Neural progenitor cell (in vitro differentiated cells): ENCODE measurements around the gene CDK8. TPM values are rescaled to one million over a fixed set of nuclear protein-coding genes. Genes with fewer than 3 reads are reported as not detected.

Source experiments
- DNase-seq: peaks from one replicate; pipeline ENCODE4 v3.0.0-alpha.2; 2016; ENCODE audit warnings: low spot score
- H2AFZ ChIP-seq: fragments of 200-600 bp; sonication (generic); replicated peaks from 2 replicates; pipeline ENCODE4 v1.6.1; 2016; ENCODE audit warnings: antibody characterized with exemption
- H3F3A ChIP-seq: fragments of 200-600 bp; sonication (generic); 2 replicates; pipeline ENCODE4 v1.6.1; 2016; ENCODE audit warnings: antibody characterized with exemption, low read depth
- H3K27ac ChIP-seq: fragments of 200-600 bp; sonication (generic); 2 replicates; pipeline ENCODE4 v1.5.1; 2016; ENCODE audit warnings: mild to moderate bottlenecking
- H3K27me3 ChIP-seq: fragments of 200-600 bp; sonication (generic); 2 replicates; pipeline ENCODE4 v1.6.1; 2016; ENCODE audit warnings: mild to moderate bottlenecking, moderate library complexity
- H3K36me3 ChIP-seq: fragments of 200-600 bp; sonication (generic); 2 replicates; pipeline ENCODE4 v1.5.1; 2016
- H3K4me1 ChIP-seq: fragments of 200-600 bp; sonication (generic); 2 replicates; pipeline ENCODE4 v1.6.1; 2016; ENCODE audit warnings: mixed run types
- H3K4me2 ChIP-seq: fragments of 200-600 bp; sonication (generic); 2 replicates; pipeline ENCODE4 v1.6.1; 2016
- H3K4me3 ChIP-seq: fragments of 200-600 bp; sonication (generic); 2 replicates; pipeline ENCODE4 v1.5.1; 2016
- H3K79me2 ChIP-seq: fragments of 200-600 bp; sonication (generic); 2 replicates; pipeline ENCODE4 v1.6.1; 2016; ENCODE audit warnings: low read depth
- H3K9ac ChIP-seq: fragments of 200-600 bp; sonication (generic); 2 replicates; pipeline ENCODE4 v1.6.1; 2016
- H3K9me3 ChIP-seq: fragments of 200-600 bp; sonication (generic); 2 replicates; pipeline ENCODE4 v1.5.1; 2016; ENCODE audit warnings: low read depth
- H4K20me1 ChIP-seq: fragments of 200-600 bp; sonication (generic); 2 replicates; pipeline ENCODE4 v1.6.1; 2016; ENCODE audit warnings: low read depth
- H3K27ac Mint-ChIP-seq: 3 replicates; pipeline ENCODE4 v1.8.0; 2021; ENCODE audit warnings: mixed read lengths
- H3K27me3 Mint-ChIP-seq: 2 replicates; pipeline ENCODE4 v1.8.0; 2022; ENCODE audit warnings: low read depth, mild to moderate bottlenecking, inconsistent platforms, moderate library complexity, mixed read lengths; ENCODE audit not compliant: insufficient read depth
- H3K36me3 Mint-ChIP-seq: 3 replicates; pipeline ENCODE4 v1.8.0; 2021; ENCODE audit warnings: mixed read lengths
- H3K4me1 Mint-ChIP-seq: 3 replicates; pipeline ENCODE4 v1.8.0; 2021; ENCODE audit warnings: mixed read lengths
- H3K4me3 Mint-ChIP-seq: 3 replicates; pipeline ENCODE4 v1.8.0; 2021; ENCODE audit warnings: mild to moderate bottlenecking, moderate library complexity, mixed read lengths
- H3K9me3 Mint-ChIP-seq: 3 replicates; pipeline ENCODE4 v1.8.0; 2020; ENCODE audit warnings: mixed read lengths
- CTCF ChIP-seq: fragments of 200-600 bp; sonication (generic); IDR thresholded peaks from 2 replicates; pipeline ENCODE4 v1.5.1; 2017; ENCODE audit warnings: antibody characterized with exemption, mild to moderate bottlenecking
- EZH2 ChIP-seq: fragments of 200-600 bp; sonication (generic); IDR thresholded peaks from 2 replicates; pipeline ENCODE4 v1.6.1; 2017; ENCODE audit warnings: antibody characterized with exemption, mild to moderate bottlenecking, moderate library complexity
- EZH2phosphoT487 ChIP-seq: fragments of 200-600 bp; sonication (generic); IDR thresholded peaks from 2 replicates; pipeline ENCODE4 v1.6.1; 2017; ENCODE audit warnings: antibody characterized with exemption
- total RNA-seq: library from RNA; depleted of rRNA; stranded (reverse); fragments of >200 nt; gene quantifications from 2 replicates; pipeline ENCODE4 v1.2.3, GENCODE V29; 2015; ENCODE audit warnings: low replicate concordance

Gene CDK8
- total RNA-seq, 1 donor from 2014 or later = 69.3 TPM

- Histone ChIP-seq H3K4me2 (no peak overlapping the region), H4K20me1 (no peaks in the 10 kb centered on the region), H3K4me1 (no peaks in the 10 kb centered on the region), H3K79me2 (peaks cover 15% of the 10 kb centered on the region), H2AFZ (no peak overlapping the region), H3K9ac (no peak overlapping the region), H3K9me3 (no peaks in the 10 kb centered on the region), H3F3A (no peaks in the 10 kb centered on the region), H3K27ac (no peak overlapping the region), H3K27me3 (no peaks in the 10 kb centered on the region), H3K36me3 (peaks cover 13% of the 10 kb centered on the region), H3K4me3 (no peak overlapping the region)
- Mint-ChIP-seq H3K4me1 (no peaks in the 10 kb centered on the region), H3K27me3 (no peaks in the 10 kb centered on the region), H3K27ac (no peak overlapping the region), H3K4me3 (no peak overlapping the region), H3K9me3 (no peaks in the 10 kb centered on the region), H3K36me3 (peaks cover 4% of the 10 kb centered on the region)
- TF ChIP-seq EZH2phosphoT487 (no peak), EZH2 (no peak), CTCF (no peak)
- no peak for DNase-seq
Observed at GRCh38 chr13:26344980-26345379, 91.1 kb downstream of the CDK8 start.

- DNase-seq = no peak
- Mint-ChIP-seq H3K9me3 (no peaks in the 10 kb centered on the region), H3K27ac (no peak overlapping the region), H3K4me1 (no peaks in the 10 kb centered on the region), H3K36me3 (peaks cover 5% of the 10 kb centered on the region), H3K27me3 (no peaks in the 10 kb centered on the region), H3K4me3 (no peak overlapping the region)
- H3K36me3 ChIP-seq = peaks cover 18% of the 10 kb centered on the region
- H3K4me3 ChIP-seq = no peak overlapping the region
- TF ChIP-seq CTCF (no peak), EZH2 (no peak), EZH2phosphoT487 (no peak)
- no peaks in the 10 kb centered on the region for H3F3A ChIP-seq
- no peaks in the 10 kb centered on the region for H3K9me3 ChIP-seq
- no peak overlapping the region for H3K9ac ChIP-seq
- H3K79me2 ChIP-seq = peaks cover 10% of the 10 kb centered on the region
- no peak overlapping the region for H2AFZ ChIP-seq
- no peaks in the 10 kb centered on the region for H4K20me1 ChIP-seq
- no peaks in the 10 kb centered on the region for H3K4me1 ChIP-seq
- H3K27me3 ChIP-seq = no peaks in the 10 kb centered on the region
- H3K4me2 ChIP-seq = no peak overlapping the region
- no peak overlapping the region for H3K27ac ChIP-seq
Observed at GRCh38 chr13:26348966-26349365, 95.0 kb downstream of the CDK8 start.

- Histone ChIP-seq H3K9me3 (no peaks in the 10 kb centered on the region), H3K4me3 (no peak overlapping the region), H3K36me3 (peaks cover 2% of the 10 kb centered on the region), H3K9ac (no peak overlapping the region), H3K27me3 (no peaks in the 10 kb centered on the region), H2AFZ (no peak overlapping the region), H3K4me2 (no peak overlapping the region), H3K79me2 (no peaks in the 10 kb centered on the region), H3F3A (no peaks in the 10 kb centered on the region), H3K27ac (no peak overlapping the region), H4K20me1 (no peaks in the 10 kb centered on the region), H3K4me1 (no peaks in the 10 kb centered on the region)
- Mint-ChIP-seq H3K4me3 (no peak overlapping the region), H3K27ac (no peak overlapping the region), H3K9me3 (no peaks in the 10 kb centered on the region), H3K27me3 (no peaks in the 10 kb centered on the region), H3K36me3 (peaks cover 18% of the 10 kb centered on the region), H3K4me1 (peaks cover 5% of the 10 kb centered on the region)
- TF ChIP-seq CTCF (no peak), EZH2 (no peak), EZH2phosphoT487 (no peak)
- no peak for DNase-seq
Observed at GRCh38 chr13:26362261-26362660, 108.3 kb downstream of the CDK8 start.
